ENCODE results near the gene XYLT1.

GRCh38 chr16:17396762-17397498 is 73.8 kb downstream of the XYLT1 start:
- TF ChIP-seq RARB (CRISPR knock-in tag; IDR thresholded peaks at IDR 0.05), result no peak
- no peak for TF ChIP-seq ZNF70 (CRISPR knock-in tag; IDR thresholded peaks at IDR 0.05)
- no peak for TF ChIP-seq BACH2 (CRISPR knock-in tag; IDR thresholded peaks at IDR 0.05; ENCODE audit: borderline replicate concordance)
- TF ChIP-seq, protein P1, sequence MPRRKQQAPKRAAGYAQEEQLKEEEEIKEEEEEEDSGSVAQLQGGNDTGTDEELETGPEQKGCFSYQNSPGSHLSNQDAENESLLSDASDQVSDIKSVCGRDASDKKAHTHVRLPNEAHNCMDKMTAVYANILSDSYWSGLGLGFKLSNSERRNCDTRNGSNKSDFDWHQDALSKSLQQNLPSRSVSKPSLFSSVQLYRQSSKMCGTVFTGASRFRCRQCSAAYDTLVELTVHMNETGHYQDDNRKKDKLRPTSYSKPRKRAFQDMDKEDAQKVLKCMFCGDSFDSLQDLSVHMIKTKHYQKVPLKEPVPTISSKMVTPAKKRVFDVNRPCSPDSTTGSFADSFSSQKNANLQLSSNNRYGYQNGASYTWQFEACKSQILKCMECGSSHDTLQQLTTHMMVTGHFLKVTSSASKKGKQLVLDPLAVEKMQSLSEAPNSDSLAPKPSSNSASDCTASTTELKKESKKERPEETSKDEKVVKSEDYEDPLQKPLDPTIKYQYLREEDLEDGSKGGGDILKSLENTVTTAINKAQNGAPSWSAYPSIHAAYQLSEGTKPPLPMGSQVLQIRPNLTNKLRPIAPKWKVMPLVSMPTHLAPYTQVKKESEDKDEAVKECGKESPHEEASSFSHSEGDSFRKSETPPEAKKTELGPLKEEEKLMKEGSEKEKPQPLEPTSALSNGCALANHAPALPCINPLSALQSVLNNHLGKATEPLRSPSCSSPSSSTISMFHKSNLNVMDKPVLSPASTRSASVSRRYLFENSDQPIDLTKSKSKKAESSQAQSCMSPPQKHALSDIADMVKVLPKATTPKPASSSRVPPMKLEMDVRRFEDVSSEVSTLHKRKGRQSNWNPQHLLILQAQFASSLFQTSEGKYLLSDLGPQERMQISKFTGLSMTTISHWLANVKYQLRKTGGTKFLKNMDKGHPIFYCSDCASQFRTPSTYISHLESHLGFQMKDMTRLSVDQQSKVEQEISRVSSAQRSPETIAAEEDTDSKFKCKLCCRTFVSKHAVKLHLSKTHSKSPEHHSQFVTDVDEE (CRISPR knock-in tag; IDR thresholded peaks at IDR 0.05), result no peak
- TF ChIP-seq ARNTL (CRISPR knock-in tag; IDR thresholded peaks at IDR 0.05; ENCODE audit: borderline replicate concordance, low read depth), result no peak
- TF ChIP-seq TOX (CRISPR knock-in tag; IDR thresholded peaks at IDR 0.05; ENCODE audit: borderline replicate concordance), result no peak
- no peak for TF ChIP-seq GLIS3 (CRISPR knock-in tag; IDR thresholded peaks at IDR 0.05)
- TF ChIP-seq, protein P2, sequence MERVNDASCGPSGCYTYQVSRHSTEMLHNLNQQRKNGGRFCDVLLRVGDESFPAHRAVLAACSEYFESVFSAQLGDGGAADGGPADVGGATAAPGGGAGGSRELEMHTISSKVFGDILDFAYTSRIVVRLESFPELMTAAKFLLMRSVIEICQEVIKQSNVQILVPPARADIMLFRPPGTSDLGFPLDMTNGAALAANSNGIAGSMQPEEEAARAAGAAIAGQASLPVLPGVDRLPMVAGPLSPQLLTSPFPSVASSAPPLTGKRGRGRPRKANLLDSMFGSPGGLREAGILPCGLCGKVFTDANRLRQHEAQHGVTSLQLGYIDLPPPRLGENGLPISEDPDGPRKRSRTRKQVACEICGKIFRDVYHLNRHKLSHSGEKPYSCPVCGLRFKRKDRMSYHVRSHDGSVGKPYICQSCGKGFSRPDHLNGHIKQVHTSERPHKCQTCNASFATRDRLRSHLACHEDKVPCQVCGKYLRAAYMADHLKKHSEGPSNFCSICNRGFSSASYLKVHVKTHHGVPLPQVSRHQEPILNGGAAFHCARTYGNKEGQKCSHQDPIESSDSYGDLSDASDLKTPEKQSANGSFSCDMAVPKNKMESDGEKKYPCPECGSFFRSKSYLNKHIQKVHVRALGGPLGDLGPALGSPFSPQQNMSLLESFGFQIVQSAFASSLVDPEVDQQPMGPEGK (CRISPR knock-in tag; IDR thresholded peaks at IDR 0.05; ENCODE audit: borderline replicate concordance), result no peak
- no peak for TF ChIP-seq ZFP3 (CRISPR knock-in tag; IDR thresholded peaks at IDR 0.05)
- no peak for TF ChIP-seq POU6F1 (CRISPR knock-in tag; IDR thresholded peaks at IDR 0.05; ENCODE audit: borderline replicate concordance, low read depth)
- TF ChIP-seq TCF4 (CRISPR knock-in tag; IDR thresholded peaks at IDR 0.05; ENCODE audit: borderline replicate concordance), result no peak
